ENCODE results near the gene ACTR2. TPM values are rescaled to one million over a fixed set of nuclear protein-coding genes. Genes with fewer than 3 reads are reported as not detected.

ACTR2 gene
- total and polyA plus RNA-seq, 2 of the 13 experiments (the other 11 are each of a cell fraction or from before 2014, with no cell fraction given), result 51.2 to 100 TPM

GRCh38 chr2:65227456-65228262, at the start of gene ACTR2 (continued):
- TF ChIP-seq ZNF382 (CRISPR knock-in tag; IDR thresholded peaks at IDR 0.05; ENCODE audit: borderline replicate concordance), result no peak
- TF ChIP-seq TERF1 (CRISPR knock-in tag; IDR thresholded peaks at IDR 0.05), result peak; percentile 54; the same call in 1 of the 2 replicates
- TF ChIP-seq, protein P1, sequence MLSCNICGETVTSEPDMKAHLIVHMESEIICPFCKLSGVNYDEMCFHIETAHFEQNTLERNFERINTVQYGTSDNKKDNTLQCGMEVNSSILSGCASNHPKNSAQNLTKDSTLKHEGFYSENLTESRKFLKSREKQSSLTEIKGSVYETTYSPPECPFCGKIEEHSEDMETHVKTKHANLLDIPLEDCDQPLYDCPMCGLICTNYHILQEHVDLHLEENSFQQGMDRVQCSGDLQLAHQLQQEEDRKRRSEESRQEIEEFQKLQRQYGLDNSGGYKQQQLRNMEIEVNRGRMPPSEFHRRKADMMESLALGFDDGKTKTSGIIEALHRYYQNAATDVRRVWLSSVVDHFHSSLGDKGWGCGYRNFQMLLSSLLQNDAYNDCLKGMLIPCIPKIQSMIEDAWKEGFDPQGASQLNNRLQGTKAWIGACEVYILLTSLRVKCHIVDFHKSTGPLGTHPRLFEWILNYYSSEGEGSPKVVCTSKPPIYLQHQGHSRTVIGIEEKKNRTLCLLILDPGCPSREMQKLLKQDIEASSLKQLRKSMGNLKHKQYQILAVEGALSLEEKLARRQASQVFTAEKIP (CRISPR knock-in tag; IDR thresholded peaks at IDR 0.05; ENCODE audit: borderline replicate concordance), result no peak
- TF ChIP-seq, protein P2, sequence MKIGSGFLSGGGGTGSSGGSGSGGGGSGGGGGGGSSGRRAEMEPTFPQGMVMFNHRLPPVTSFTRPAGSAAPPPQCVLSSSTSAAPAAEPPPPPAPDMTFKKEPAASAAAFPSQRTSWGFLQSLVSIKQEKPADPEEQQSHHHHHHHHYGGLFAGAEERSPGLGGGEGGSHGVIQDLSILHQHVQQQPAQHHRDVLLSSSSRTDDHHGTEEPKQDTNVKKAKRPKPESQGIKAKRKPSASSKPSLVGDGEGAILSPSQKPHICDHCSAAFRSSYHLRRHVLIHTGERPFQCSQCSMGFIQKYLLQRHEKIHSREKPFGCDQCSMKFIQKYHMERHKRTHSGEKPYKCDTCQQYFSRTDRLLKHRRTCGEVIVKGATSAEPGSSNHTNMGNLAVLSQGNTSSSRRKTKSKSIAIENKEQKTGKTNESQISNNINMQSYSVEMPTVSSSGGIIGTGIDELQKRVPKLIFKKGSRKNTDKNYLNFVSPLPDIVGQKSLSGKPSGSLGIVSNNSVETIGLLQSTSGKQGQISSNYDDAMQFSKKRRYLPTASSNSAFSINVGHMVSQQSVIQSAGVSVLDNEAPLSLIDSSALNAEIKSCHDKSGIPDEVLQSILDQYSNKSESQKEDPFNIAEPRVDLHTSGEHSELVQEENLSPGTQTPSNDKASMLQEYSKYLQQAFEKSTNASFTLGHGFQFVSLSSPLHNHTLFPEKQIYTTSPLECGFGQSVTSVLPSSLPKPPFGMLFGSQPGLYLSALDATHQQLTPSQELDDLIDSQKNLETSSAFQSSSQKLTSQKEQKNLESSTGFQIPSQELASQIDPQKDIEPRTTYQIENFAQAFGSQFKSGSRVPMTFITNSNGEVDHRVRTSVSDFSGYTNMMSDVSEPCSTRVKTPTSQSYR (CRISPR knock-in tag; IDR thresholded peaks at IDR 0.05; ENCODE audit: borderline replicate concordance), result no peak; the same call in 1 of the 2 replicates
- 0 out of 2 replicates have a peak, but pooled peaks have one; percentile 15 for TF ChIP-seq ZNF510 (CRISPR knock-in tag; IDR thresholded peaks at IDR 0.05; ENCODE audit: low read depth)
- TF ChIP-seq ZNF672 (CRISPR knock-in tag; IDR thresholded peaks at IDR 0.05), result no peak
- TF ChIP-seq ZNF552 (CRISPR knock-in tag; IDR thresholded peaks at IDR 0.05; ENCODE audit: borderline replicate concordance), result peak; percentile 70
- TF ChIP-seq NFE2L1 (CRISPR knock-in tag; IDR thresholded peaks at IDR 0.05; ENCODE audit: borderline replicate concordance), result peak; percentile 78; the same call in 1 of the 2 replicates
- TF ChIP-seq ZNF891 (CRISPR knock-in tag; IDR thresholded peaks at IDR 0.05), result peak; percentile 94
- TF ChIP-seq, protein P3, sequence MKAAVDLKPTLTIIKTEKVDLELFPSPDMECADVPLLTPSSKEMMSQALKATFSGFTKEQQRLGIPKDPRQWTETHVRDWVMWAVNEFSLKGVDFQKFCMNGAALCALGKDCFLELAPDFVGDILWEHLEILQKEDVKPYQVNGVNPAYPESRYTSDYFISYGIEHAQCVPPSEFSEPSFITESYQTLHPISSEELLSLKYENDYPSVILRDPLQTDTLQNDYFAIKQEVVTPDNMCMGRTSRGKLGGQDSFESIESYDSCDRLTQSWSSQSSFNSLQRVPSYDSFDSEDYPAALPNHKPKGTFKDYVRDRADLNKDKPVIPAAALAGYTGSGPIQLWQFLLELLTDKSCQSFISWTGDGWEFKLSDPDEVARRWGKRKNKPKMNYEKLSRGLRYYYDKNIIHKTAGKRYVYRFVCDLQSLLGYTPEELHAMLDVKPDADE (CRISPR knock-in tag; IDR thresholded peaks at IDR 0.05), result no peak
- peak; percentile 94 for TF ChIP-seq ZNF567 (CRISPR knock-in tag; IDR thresholded peaks at IDR 0.05; ENCODE audit: borderline replicate concordance)
- peak; percentile 54 for TF ChIP-seq CBX1 (IDR thresholded peaks at IDR 0.05; ENCODE audit: low read depth)
- TF ChIP-seq ZNF24 (IDR thresholded peaks at IDR 0.05), result no peak
- peak; percentile 87 for TF ChIP-seq SPEN (CRISPR knock-in tag; IDR thresholded peaks at IDR 0.05; ENCODE audit: low read depth)
- TF ChIP-seq KAT7 (CRISPR knock-in tag; IDR thresholded peaks at IDR 0.05; ENCODE audit: borderline replicate concordance), result peak; percentile 93
- TF ChIP-seq, protein P4, sequence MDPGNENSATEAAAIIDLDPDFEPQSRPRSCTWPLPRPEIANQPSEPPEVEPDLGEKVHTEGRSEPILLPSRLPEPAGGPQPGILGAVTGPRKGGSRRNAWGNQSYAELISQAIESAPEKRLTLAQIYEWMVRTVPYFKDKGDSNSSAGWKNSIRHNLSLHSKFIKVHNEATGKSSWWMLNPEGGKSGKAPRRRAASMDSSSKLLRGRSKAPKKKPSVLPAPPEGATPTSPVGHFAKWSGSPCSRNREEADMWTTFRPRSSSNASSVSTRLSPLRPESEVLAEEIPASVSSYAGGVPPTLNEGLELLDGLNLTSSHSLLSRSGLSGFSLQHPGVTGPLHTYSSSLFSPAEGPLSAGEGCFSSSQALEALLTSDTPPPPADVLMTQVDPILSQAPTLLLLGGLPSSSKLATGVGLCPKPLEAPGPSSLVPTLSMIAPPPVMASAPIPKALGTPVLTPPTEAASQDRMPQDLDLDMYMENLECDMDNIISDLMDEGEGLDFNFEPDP (CRISPR knock-in tag; conservative IDR thresholded peaks at IDR 0.05), result no peak
- TF ChIP-seq NR2C2 (CRISPR knock-in tag; IDR thresholded peaks at IDR 0.05; ENCODE audit: borderline replicate concordance), result peak; percentile 97
- peak; percentile 93 for TF ChIP-seq ZNF816 (CRISPR knock-in tag; IDR thresholded peaks at IDR 0.05; ENCODE audit: borderline replicate concordance)
- TF ChIP-seq PHF8 (CRISPR knock-in tag; IDR thresholded peaks at IDR 0.05), result peak; percentile 96
- peak; percentile 95 for TF ChIP-seq SP4 (CRISPR knock-in tag; IDR thresholded peaks at IDR 0.05)
- TF ChIP-seq ZNF230 (CRISPR knock-in tag; IDR thresholded peaks at IDR 0.05), result peak; percentile 85

Data from HepG2 (cell line).